Neural cell (in vitro differentiated cells): ENCODE results near the gene LILRB5.

Experiments used
- CTCF ChIP-seq: fragments of 450-650 bp; IDR thresholded peaks from 2 replicates; pipeline ENCODE4 v1.5.1; 2014; ENCODE audit warnings: antibody characterized with exemption, mild to moderate bottlenecking, moderate library complexity; ENCODE audit not compliant: poor library complexity, severe bottlenecking
- EP300 ChIP-seq: fragments of 450-650 bp; conservative IDR thresholded peaks from 2 replicates; pipeline ENCODE4 v1.6.1; 2014; ENCODE audit warnings: antibody characterized with exemption, mild to moderate bottlenecking, moderate library complexity; ENCODE audit not compliant: poor library complexity, severe bottlenecking
- EZH2 ChIP-seq: fragments of 200-600, 300-800 bp; shearing (Covaris generic), sonication (generic); IDR thresholded peaks from 2 replicates; pipeline ENCODE4 v1.6.1; 2014; ENCODE audit warnings: antibody characterized with exemption, low read length, borderline replicate concordance, mild to moderate bottlenecking; ENCODE audit not compliant: insufficient read depth, poor library complexity, severe bottlenecking
- POLR2AphosphoS5 ChIP-seq: IDR thresholded peaks from 2 replicates; pipeline ENCODE4 v1.6.1; 2012
- REST ChIP-seq: IDR thresholded peaks from 2 replicates; pipeline ENCODE4 v1.6.1; 2012; ENCODE audit warnings: borderline replicate concordance
- SMC3 ChIP-seq: fragments of 450-650 bp; conservative IDR thresholded peaks from 2 replicates; pipeline ENCODE4 v1.6.1; 2014; ENCODE audit warnings: antibody characterized with exemption, mild to moderate bottlenecking, moderate library complexity; ENCODE audit not compliant: poor library complexity
- TAF1 ChIP-seq: IDR thresholded peaks from 2 replicates; pipeline ENCODE4 v1.6.1; 2012; ENCODE audit warnings: low read depth

GRCh38 chr19:54207983-54208783 lies 48.9 kb downstream of the LILRB5 start:
- TF ChIP-seq CTCF (no peak), EP300 (no peak), EZH2 (no peak), POLR2AphosphoS5 (no peak), REST (no peak), SMC3 (no peak), TAF1 (no peak)
